HFFc6 (cell line): ENCODE data around the gene HUWE1. TPM values are rescaled to one million over a fixed set of nuclear protein-coding genes. Genes with fewer than 3 reads are reported as not detected.

Experiments used
- DNase-seq: peaks from one replicate; pipeline ENCODE4 v3.0.0-alpha.2; 2018
- H3K27ac Mint-ChIP-seq: 2 replicates; pipeline ENCODE4 v1.8.0; 2020; ENCODE audit warnings: mild to moderate bottlenecking, mixed read lengths
- H3K27me3 Mint-ChIP-seq: 2 replicates; pipeline ENCODE4 v1.8.0; 2021; ENCODE audit warnings: mild to moderate bottlenecking, moderate library complexity, mixed read lengths; ENCODE audit not compliant: insufficient read depth
- H3K36me3 Mint-ChIP-seq: 2 replicates; pipeline ENCODE4 v1.8.0; 2021; ENCODE audit warnings: low read depth, mixed read lengths
- H3K4me1 Mint-ChIP-seq: 2 replicates; pipeline ENCODE4 v1.8.0; 2020; ENCODE audit warnings: low read depth, mixed read lengths
- H3K4me3 Mint-ChIP-seq: 2 replicates; pipeline ENCODE4 v1.8.0; 2020; ENCODE audit warnings: mild to moderate bottlenecking, moderate library complexity, mixed read lengths
- H3K9me3 Mint-ChIP-seq: 2 replicates; pipeline ENCODE4 v1.8.0; 2020; ENCODE audit warnings: mild to moderate bottlenecking, mixed read lengths
- CTCF ChIP-seq: fragments of 200-600 bp; sonication (generic); IDR thresholded peaks from 2 replicates; pipeline ENCODE4 v1.5.0; 2021; ENCODE audit warnings: antibody characterized with exemption, mild to moderate bottlenecking
- total RNA-seq, 6 experiments: library from RNA; stranded (reverse); fragmentation: NEBNext Ultra II Directional; extraction: Animal tissue kit (Norgen Biotek cat#: 25700); gene quantifications; 2 replicates in 1 of 6; 3 replicates in 5 of 6; pipeline ENCODE4 v1.2.3, GENCODE V29; 2021

HUWE1 gene
- total RNA-seq, 6 experiments from 2014 or later: 128 to 199 (median 146) TPM

- Mint-ChIP-seq H3K9me3 (no peaks in the 10 kb centered on the region), H3K27me3 (no peaks in the 10 kb centered on the region), H3K4me3 (no peak overlapping the region), H3K27ac (no peak overlapping the region), H3K36me3 (peaks cover 16% of the 10 kb centered on the region), H3K4me1 (no peaks in the 10 kb centered on the region)
- TF ChIP-seq CTCF: no peak
- no peak for DNase-seq
Measured at GRCh38 chrX:53580742-53581504, 105.6 kb downstream of the HUWE1 start.

GRCh38 chrX:53571494-53571893, 115.0 kb downstream of the HUWE1 start:
- DNase-seq: no peak
- peaks cover 18% of the 10 kb centered on the region for H3K36me3 Mint-ChIP-seq
- no peak overlapping the region for H3K4me3 Mint-ChIP-seq
- no peaks in the 10 kb centered on the region for H3K9me3 Mint-ChIP-seq
- no peaks in the 10 kb centered on the region for H3K4me1 Mint-ChIP-seq
- no peak overlapping the region for H3K27ac Mint-ChIP-seq
- H3K27me3 Mint-ChIP-seq: peaks cover 3% of the 10 kb centered on the region; the same call in 1 of the 2 replicates
- no peak for TF ChIP-seq CTCF

GRCh38 chrX:53563324-53563723, 123.2 kb downstream of the HUWE1 start:
- Mint-ChIP-seq H3K27ac (no peak overlapping the region), H3K36me3 (peaks cover 37% of the 10 kb centered on the region)

GRCh38 chrX:53561912-53562311, 124.6 kb downstream of the HUWE1 start:
- H3K4me1 Mint-ChIP-seq: peaks cover 5% of the 10 kb centered on the region
- H3K9me3 Mint-ChIP-seq: no peaks in the 10 kb centered on the region
- no peak overlapping the region for H3K27ac Mint-ChIP-seq
- no peak for TF ChIP-seq CTCF
- H3K4me3 Mint-ChIP-seq: no peak overlapping the region
- H3K36me3 Mint-ChIP-seq: peaks cover 49% of the 10 kb centered on the region
- H3K27me3 Mint-ChIP-seq: peaks cover 10% of the 10 kb centered on the region
- no peak for DNase-seq

More at GRCh38 chrX:53563324-53563723, 123.2 kb downstream of the HUWE1 start:
- DNase-seq: no peak
- no peak for TF ChIP-seq CTCF
- H3K4me1 Mint-ChIP-seq: no peaks in the 10 kb centered on the region
- no peak overlapping the region for H3K4me3 Mint-ChIP-seq
- H3K27me3 Mint-ChIP-seq: peaks cover 10% of the 10 kb centered on the region
- H3K9me3 Mint-ChIP-seq: no peaks in the 10 kb centered on the region

- H3K4me1 Mint-ChIP-seq: peaks cover 17% of the 10 kb centered on the region
- peaks cover 56% of the 10 kb centered on the region for H3K36me3 Mint-ChIP-seq
- DNase-seq: no peak
- H3K27me3 Mint-ChIP-seq: peaks cover 10% of the 10 kb centered on the region
- no peak overlapping the region for H3K4me3 Mint-ChIP-seq
- no peaks in the 10 kb centered on the region for H3K9me3 Mint-ChIP-seq
- peak overlapping the region; percentile 42 for H3K27ac Mint-ChIP-seq
- TF ChIP-seq CTCF: no peak
Measured at GRCh38 chrX:53558646-53559045, 127.9 kb downstream of the HUWE1 start.
